Measurements from ENCODE around the gene PVALEF.

- TF ChIP-seq, protein P1, sequence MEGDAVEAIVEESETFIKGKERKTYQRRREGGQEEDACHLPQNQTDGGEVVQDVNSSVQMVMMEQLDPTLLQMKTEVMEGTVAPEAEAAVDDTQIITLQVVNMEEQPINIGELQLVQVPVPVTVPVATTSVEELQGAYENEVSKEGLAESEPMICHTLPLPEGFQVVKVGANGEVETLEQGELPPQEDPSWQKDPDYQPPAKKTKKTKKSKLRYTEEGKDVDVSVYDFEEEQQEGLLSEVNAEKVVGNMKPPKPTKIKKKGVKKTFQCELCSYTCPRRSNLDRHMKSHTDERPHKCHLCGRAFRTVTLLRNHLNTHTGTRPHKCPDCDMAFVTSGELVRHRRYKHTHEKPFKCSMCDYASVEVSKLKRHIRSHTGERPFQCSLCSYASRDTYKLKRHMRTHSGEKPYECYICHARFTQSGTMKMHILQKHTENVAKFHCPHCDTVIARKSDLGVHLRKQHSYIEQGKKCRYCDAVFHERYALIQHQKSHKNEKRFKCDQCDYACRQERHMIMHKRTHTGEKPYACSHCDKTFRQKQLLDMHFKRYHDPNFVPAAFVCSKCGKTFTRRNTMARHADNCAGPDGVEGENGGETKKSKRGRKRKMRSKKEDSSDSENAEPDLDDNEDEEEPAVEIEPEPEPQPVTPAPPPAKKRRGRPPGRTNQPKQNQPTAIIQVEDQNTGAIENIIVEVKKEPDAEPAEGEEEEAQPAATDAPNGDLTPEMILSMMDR (IDR thresholded peaks at IDR 0.05) = no peak
- TF ChIP-seq POLR2A (IDR thresholded peaks at IDR 0.05) (no peak), POLR2AphosphoS5 (IDR thresholded peaks at IDR 0.05) (no peak)
These were observed 65.9 kb downstream of the PVALEF start for GRCh38 chr17:81231121-81231645.

All from prostate gland (tissue), 2 donors.